Stimulated activated CD4-positive, alpha-beta T cell treated with anti-CD3 and anti-CD28 coated beads, Interleukin-15, amount 100 ng/mL, for 48 hours (primary cell): ENCODE data around the gene SARNP.

Experiments used
- DNase-seq, 2 donors: peaks; one replicate each; pipeline ENCODE4 v3.0.0-alpha.2; 2020; ENCODE audit warnings: low read depth in 2 of 2

The SARNP gene

GRCh38 chr12:55742719-55743405, 74.7 kb downstream of the SARNP start, which contains the start of gene GDF11:
TSS of gene GDF11 (plus strand) at chr12:55743122. CDS start at chr12:55743317, 195 bp downstream.
- DNase-seq, result peak in 1 of 2 donors; percentile 71

- DNase-seq, result no peak
Observed at GRCh38 chr12:55741931-55742680, 75.4 kb downstream of the SARNP start.

- no peak for DNase-seq
Observed at GRCh38 chr12:55739025-55739378, 78.5 kb downstream of the SARNP start.

GRCh38 chr12:55738123-55739024, 79.2 kb downstream of the SARNP start:
- DNase-seq, result peak; percentile 63 to 73

GRCh38 chr12:55737581-55738122, 79.9 kb downstream of the SARNP start:
- DNase-seq, result no peak

DNA sequence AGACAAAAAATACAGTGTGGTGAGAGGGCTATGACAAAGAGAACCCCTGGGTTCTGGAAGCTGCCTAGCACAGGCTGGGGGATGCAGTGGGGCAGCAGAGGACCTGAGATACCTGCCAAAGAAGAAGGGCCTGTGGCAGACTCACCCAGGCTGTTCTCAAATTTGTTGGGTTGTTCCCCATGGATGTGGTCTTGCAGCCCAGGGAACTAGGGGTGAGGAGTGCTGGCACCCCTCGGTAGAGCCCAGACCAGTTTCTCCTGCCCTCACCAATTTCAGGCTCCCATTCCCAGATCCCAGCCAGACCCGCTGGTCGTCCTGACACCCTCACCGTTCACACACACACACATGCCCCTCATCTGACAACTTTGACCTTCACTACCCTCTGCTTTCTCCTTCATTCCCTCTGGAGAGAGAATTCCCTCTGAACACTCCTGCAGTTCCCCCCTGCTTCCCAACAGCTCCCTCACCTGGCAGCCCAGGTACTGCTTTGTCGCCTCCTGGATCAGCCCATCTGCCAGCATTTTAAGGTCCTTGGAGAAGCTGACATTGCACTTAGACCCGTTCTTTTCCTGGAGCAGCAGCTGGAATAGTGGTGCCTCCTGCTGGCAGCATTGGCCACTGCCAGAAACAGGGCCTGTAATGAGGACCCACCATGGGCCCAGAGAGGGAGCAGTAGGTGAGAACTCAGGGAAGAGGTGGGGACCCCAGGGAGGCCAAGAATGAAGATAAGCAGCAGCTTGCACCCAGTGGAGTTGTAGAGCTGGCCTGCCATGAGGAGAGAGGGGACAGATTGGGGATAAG, 80.5 kb downstream of the SARNP start:
- peak in 1 of 2 donors; percentile 51 for DNase-seq

DNA sequence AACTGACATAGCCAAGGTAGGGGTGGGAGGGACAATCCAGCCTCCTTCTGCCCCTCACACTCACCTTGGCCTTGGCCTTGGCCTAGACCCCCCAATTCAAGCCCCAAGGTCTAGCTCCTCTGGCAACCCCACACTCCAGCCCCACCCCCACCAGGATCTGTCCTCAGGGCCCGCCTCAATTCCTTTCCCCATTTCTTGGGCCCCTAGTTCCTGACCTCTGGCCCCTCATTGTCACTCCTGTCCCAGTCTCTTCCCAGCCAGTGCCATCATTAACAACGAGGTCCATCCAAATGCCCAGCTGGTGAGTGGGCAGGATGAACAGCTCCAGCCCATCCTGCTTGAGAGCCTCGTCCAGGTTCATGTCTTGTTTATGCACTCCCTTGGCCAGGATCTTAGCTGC, 81.4 kb downstream of the SARNP start:
- DNase-seq, result no peak

DNA sequence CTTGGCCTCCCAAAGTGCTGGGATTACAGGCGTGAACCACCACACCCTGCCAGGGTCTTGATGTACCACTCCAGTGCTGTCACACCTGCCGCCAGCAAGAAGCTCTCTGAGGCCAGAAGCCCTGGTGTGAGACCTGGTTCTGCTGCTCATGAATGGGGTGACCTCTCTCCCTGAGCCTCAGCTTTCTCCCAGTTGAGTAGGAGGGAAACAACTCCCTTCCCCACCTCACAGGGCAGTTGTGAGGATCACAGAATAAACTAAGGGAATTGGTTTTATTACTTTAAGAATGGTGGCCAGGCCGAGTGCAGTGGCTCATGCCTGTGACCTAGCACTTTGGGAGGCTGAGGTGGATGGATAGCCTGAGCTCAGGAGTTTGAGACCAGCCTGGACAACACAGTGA, 82.9 kb downstream of the SARNP start:
- no peak for DNase-seq

DNA sequence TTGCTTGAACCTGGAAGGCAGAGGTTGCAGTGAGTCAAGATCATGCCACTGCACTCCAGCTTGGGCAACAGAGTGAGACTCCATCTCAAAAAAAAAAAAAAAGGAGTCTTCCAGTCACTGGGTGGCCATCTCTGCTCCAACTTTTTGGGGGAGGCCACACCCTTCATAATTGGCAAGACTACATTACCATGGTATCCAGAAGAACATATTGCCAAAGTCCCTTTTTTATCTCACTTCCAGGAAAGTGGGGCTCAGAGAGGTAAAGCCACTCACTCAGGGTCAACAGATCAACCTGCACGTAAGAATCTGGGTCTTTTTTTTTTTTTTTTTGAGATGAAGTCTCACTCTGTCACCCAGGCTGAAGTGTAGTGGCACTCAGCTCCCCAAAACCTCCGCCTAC, 83.7 kb downstream of the SARNP start:
- DNase-seq, result no peak

DNA sequence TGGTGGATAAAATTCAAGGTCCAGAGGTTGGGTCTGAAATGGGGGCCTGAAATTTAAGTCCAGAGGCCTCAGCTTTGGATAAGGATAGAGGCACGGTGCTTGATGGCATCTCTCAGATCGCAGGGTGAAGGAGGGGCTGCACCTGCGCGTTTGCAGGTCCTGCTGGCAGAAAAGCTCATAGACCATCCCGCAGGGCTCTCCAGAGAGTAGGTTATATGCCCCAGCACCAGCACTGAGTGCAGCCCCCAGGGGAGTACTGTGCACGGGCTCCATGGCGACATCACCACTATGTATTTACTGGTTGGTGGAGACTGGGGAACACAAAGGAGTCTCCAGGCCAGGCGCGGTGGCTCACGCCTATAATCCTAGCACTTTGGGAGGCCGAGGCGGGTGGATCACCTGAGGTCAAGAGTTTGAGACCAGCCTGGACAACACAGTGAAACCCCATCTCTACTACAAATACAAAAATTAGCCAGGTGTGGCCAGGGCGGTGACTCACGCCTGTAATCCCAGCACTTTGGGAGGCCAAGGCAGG, 84.4 kb downstream of the SARNP start:
- no peak for DNase-seq

GRCh38 chr12:55732288-55732687, 85.2 kb downstream of the SARNP start:
- DNase-seq, result no peak

GRCh38 chr12:55729819-55730818, 87.4 kb downstream of the SARNP start:
- no peak for DNase-seq

- DNase-seq, result peak; percentile 66 to 69
Observed at GRCh38 chr12:55728939-55729818, 88.3 kb downstream of the SARNP start, which contains the start of gene CD63. TSS of gene CD63 (minus strand) at chr12:55729009. CDS start at chr12:55728341, 668 bp downstream.

- DNase-seq, result no peak
Observed at GRCh38 chr12:55728186-55728938, 89.2 kb downstream of the SARNP start.

GRCh38 chr12:55727643-55728185, 89.8 kb downstream of the SARNP start:
- no peak for DNase-seq

GRCh38 chr12:55726971-55727370, 90.6 kb downstream of the SARNP start:
- DNase-seq, result no peak

DNA sequence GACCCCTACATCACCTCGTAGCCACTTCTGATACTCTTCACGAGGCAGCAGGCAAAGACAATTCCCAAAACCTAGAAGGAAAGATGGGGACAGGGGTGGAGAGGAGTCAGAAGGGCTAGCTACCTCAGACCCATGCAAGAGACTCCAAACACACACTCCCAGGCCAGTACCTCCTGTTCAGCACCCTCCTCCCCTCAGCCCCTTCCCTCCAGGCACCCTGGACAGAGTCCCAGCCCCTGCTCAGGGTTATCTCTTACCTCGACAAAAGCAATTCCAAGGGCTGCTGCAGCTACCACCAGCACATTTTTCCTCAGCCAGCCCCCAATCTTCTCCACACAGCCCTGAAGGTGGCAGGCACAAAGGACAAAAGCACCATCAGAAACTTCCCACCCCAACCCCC, 92.0 kb downstream of the SARNP start:
- DNase-seq, result no peak

DNA sequence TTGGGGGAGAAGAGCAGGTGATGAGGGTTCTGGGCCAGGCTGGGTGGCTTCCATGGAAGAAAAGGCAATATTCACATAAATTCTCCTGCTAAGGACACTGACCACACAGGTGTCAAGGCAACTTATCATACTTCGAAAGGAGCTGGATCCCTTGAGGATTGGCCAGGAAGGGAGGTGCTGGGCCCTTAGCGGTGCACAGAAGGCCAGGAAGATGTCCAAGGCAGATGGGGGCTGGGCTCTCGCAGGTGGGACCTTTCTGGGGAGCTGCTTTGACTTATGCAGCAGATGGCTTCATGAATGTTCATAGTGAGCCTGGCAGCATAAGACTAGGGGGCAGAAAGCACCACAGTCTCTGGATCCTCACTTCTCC, 92.6 kb downstream of the SARNP start:
- DNase-seq, result no peak
